Ishikawa (cell line): Measurements from ENCODE around the gene PSME2.

Experiments
- CEBPB ChIP-seq: IDR thresholded peaks from 2 replicates; pipeline ENCODE4 v1.6.1; 2012
- CREB1 ChIP-seq: IDR thresholded peaks from 2 replicates; pipeline ENCODE4 v1.6.1; 2012; ENCODE audit warnings: low read depth
- EGR1 ChIP-seq: IDR thresholded peaks from 2 replicates; pipeline ENCODE4 v1.6.1; 2012
- EP300 ChIP-seq: IDR thresholded peaks from 2 replicates; pipeline ENCODE4 v1.6.1; 2012; ENCODE audit warnings: borderline replicate concordance
- FOXM1 ChIP-seq: IDR thresholded peaks from 2 replicates; pipeline ENCODE4 v1.6.1; 2012; ENCODE audit warnings: low read depth, borderline replicate concordance
- MAX ChIP-seq: IDR thresholded peaks from 2 replicates; pipeline ENCODE4 v1.6.1; 2012
- NFIC ChIP-seq: IDR thresholded peaks from 2 replicates; pipeline ENCODE4 v1.6.1; 2012
- RAD21 ChIP-seq: IDR thresholded peaks from 2 replicates; pipeline ENCODE4 v1.6.1; 2012; ENCODE audit warnings: low read depth
- REST ChIP-seq: IDR thresholded peaks from 2 replicates; pipeline ENCODE4 v1.6.1; 2012; ENCODE audit warnings: low read depth, mild to moderate bottlenecking
- TAF1 ChIP-seq: IDR thresholded peaks from 2 replicates; pipeline ENCODE4 v1.6.1; 2012; ENCODE audit warnings: low read depth, mild to moderate bottlenecking
- TCF12 ChIP-seq: IDR thresholded peaks from 2 replicates; pipeline ENCODE4 v1.6.1; 2012; ENCODE audit warnings: low read depth
- TEAD4 ChIP-seq: IDR thresholded peaks from 2 replicates; pipeline ENCODE4 v1.6.1; 2012
- USF1 ChIP-seq: IDR thresholded peaks from 2 replicates; pipeline ENCODE4 v1.6.1; 2012
- YY1 ChIP-seq: IDR thresholded peaks from 2 replicates; pipeline ENCODE4 v1.6.1; 2012; ENCODE audit warnings: low read depth
- ZBTB7A ChIP-seq: IDR thresholded peaks from 2 replicates; pipeline ENCODE4 v1.6.1; 2012; ENCODE audit warnings: low read depth

Gene PSME2

GRCh38 chr14:24116128-24116814, 30.1 kb downstream of the PSME2 start:
- TF ChIP-seq CREB1, result no peak
- TF ChIP-seq MAX, result no peak
- TF ChIP-seq EP300, result no peak
- no peak for TF ChIP-seq NFIC

- 0 out of 2 replicates have a peak, but pooled peaks have one; percentile 15 for TF ChIP-seq TEAD4
- TF ChIP-seq EGR1, result no peak
Observed at GRCh38 chr14:24115422-24116127, 30.8 kb downstream of the PSME2 start.

- TF ChIP-seq RAD21, result no peak
- no peak for TF ChIP-seq NFIC
- peak; percentile 94 for TF ChIP-seq USF1
- TF ChIP-seq TAF1, result peak; percentile 54
- TF ChIP-seq CREB1, result peak; percentile 87
- TF ChIP-seq TCF12, result peak; percentile 46; the same call in 1 of the 2 replicates
- peak; percentile 27; the same call in 1 of the 2 replicates for TF ChIP-seq TEAD4
- peak; percentile 96 for TF ChIP-seq MAX
- peak; percentile 94 for TF ChIP-seq EGR1
Observed at GRCh38 chr14:24114532-24115421, 31.6 kb downstream of the PSME2 start, which contains the start of the genes DCAF11 and NRL. DCAF11 (plus strand) TSS chr14:24114777; CDS start chr14:24115595, 818 bp downstream. NRL (minus strand) TSS chr14:24114949; CDS start chr14:24082848, 32,101 bp downstream.

GRCh38 chr14:24113801-24114531, 32.4 kb downstream of the PSME2 start:
- TF ChIP-seq NFIC (no peak), EGR1 (peak; percentile 62), YY1 (peak; percentile 14; the same call in 1 of the 2 replicates), TAF1 (peak; percentile 73), MAX (peak; percentile 77), FOXM1 (0 out of 2 replicates have a peak, but pooled peaks have one; percentile 34), CEBPB (peak; percentile 49; the same call in 1 of the 2 replicates), TCF12 (no peak)

GRCh38 chr14:24113379-24113800, 33.0 kb downstream of the PSME2 start:
- TF ChIP-seq FOXM1 (no peak), USF1 (no peak), ZBTB7A (no peak), EP300 (no peak), REST (no peak), NFIC (no peak), CREB1 (no peak), TAF1 (no peak), CEBPB (no peak), TCF12 (no peak)

- TF ChIP-seq YY1 (no peak), EP300 (no peak), USF1 (no peak), CREB1 (no peak), CEBPB (no peak), REST (no peak), TAF1 (no peak), RAD21 (no peak), NFIC (no peak), MAX (no peak), TCF12 (no peak), ZBTB7A (no peak), EGR1 (no peak), TEAD4 (no peak), FOXM1 (no peak)
Observed at GRCh38 chr14:24110523-24110922, 35.9 kb downstream of the PSME2 start.
